ENCODE measurements around the gene TSPAN3.

DNA sequence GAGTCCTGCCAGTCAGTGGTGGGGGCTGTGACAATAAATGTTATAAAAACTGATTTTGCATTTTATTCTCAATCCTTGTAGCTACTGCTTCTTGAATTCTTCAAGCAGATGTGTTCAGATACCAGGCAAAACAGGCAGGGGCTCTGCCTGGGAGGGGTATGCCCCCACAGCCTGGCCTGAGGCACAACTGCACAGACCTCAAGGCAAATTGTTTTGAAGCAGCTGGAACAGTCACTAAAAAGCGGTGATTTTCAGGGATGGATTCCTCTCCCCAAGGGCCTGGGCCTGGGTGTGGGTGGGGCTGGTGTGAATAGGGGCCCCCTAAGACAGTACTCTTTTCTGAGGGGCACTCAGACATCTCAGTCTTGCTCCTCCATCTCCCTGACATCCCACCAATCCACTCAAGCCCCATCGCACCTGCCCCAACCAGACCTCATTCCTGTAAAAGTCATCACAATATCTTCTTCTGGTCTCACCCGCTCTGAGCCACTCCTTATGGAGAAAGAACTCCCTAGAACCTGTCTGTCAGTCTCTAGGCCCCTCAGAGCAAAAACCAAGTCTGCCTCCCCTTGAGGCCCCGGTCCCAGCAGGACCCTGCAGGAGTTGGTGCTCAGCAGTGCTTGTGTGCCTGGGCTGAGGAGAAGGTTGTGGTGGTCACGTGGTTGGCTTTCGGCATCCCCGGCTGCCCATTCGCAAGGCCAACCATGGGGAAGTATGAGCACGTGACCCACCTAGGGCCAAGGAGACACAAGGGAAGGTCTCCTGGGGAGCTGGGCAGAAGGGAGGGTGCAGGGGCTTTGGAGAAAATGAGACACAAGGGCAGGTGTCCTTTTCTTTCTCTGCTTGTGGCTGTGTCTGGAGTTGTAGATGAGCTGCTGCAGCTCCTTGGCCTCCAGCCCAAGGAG lies 78.9 kb downstream of the TSPAN3 start:
- TF ChIP-seq SUZ12 (IDR thresholded peaks at IDR 0.05) (no peak), LEF1 (IDR thresholded peaks at IDR 0.05; ENCODE audit: borderline replicate concordance) (no peak), ZNF384 (IDR thresholded peaks at IDR 0.05) (no peak), FOXM1 (IDR thresholded peaks at IDR 0.05; ENCODE audit: borderline replicate concordance) (no peak), FOXK2 (IDR thresholded peaks at IDR 0.05) (no peak), FOXA1 (IDR thresholded peaks at IDR 0.05) (no peak), HDGF (IDR thresholded peaks at IDR 0.05; ENCODE audit: borderline replicate concordance) (no peak), SP1 (IDR thresholded peaks at IDR 0.05) (no peak), BHLHE40 (IDR thresholded peaks at IDR 0.05; ENCODE audit: borderline replicate concordance) (no peak), CTBP1 (IDR thresholded peaks at IDR 0.05; ENCODE audit: borderline replicate concordance) (no peak)
